ENCODE measurements around the gene KCNJ6.
"Not testable (repeated sequence)": the region's sequence is repeated elsewhere in the genome, so short reads cannot be mapped to it uniquely, and the experiment has no call there.

The KCNJ6 gene

GRCh38 chr21:37669249-37669648, 247.0 kb downstream of the KCNJ6 start:
- no peak for DNase-seq

DNA sequence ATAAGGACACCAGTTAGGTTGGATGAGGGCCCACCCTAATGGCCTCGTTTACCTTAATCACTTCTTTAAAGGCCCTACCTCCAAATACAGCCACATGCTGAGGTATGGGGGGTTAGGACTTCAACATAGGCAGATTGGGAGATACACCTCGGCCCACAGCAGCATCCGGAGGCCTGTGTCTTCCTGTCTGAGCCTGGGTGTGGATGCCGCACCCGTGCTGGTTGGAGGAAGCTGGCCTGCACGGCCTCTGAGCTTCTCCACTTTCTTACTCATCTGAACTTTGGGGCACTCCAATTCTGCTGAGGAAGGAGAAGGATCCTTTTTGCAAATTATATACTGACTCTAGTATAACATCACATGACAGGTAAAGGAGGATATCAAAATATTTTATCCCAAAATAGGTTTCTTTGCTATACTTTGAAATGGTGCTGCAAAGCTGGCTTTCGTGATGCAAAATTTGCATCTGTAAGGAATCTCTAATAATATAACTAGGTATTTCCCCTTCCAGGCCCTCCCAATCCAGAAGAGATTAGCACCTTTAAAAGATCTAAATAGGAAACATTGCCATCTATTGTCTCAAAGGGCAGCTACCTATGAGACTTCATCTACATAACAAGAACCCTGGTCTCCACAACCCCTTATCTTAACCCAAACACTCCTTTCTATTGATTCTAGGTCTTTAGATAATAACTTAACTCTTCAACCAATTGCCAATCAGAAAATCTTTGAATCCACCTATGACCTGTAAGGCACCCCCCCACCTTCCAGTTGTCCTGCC, 247.6 kb downstream of the KCNJ6 start:
- DNase-seq, result no peak

GRCh38 chr21:37667380-37667779, 248.9 kb downstream of the KCNJ6 start:
- no peak for DNase-seq

DNA sequence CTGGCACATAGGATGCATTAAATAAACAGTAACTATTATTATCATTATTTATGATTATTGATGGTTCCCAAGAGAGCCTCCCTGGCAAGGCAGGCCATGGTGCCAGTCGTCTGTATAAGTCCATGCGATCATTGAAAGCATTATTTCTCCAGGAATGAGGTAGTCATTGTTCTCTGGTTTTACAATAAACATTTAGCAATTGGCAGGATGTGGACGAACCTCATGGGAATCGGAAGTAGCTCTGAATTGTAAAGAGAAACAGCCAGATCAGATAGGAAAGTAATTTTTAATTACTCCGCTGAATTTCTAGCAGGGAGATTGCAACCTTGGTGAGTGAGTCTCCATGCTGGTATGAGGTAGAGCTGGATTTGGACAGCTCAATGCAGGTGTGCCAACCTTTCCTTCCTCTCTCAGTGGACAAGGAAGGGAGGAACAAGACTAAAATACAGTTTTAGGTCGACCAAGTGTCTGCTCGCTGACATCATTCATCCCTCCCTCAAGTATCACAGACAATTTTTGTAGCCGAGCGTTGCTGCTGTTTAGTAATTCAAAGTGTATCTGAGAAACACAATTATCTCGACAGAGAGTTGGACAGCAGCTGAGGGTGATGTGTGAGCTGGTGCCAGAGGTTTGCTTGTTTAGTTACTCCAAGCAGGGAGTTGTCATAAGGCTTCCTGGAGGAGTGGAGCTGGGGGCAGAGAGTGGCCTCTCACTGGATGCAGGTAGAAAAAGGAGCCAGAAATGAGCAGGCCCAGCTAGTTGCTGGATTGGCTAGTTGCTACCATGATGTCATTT, 250.8 kb downstream of the KCNJ6 start:
- DNase-seq, result no peak

DNA sequence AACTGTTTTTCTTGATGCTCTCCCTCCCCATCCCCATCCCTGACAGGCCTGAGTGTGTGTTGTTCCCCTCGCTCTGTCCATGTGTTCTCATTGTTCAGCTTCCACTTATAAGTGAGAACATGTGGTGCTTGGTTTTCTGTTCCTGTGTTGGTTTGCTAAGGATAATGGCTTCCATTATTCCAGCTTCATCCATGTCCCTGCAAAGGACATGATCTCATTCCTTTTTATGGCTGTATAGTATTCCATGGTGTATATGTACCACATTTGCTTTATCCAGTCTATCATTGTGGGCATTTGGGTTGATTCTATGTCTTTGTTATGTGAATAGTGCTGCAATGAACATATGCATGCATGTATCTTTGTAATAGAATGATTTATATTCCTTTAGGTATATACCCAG, 254.0 kb downstream of the KCNJ6 start:
- DNase-seq, result not testable (repeated sequence)

DNA sequence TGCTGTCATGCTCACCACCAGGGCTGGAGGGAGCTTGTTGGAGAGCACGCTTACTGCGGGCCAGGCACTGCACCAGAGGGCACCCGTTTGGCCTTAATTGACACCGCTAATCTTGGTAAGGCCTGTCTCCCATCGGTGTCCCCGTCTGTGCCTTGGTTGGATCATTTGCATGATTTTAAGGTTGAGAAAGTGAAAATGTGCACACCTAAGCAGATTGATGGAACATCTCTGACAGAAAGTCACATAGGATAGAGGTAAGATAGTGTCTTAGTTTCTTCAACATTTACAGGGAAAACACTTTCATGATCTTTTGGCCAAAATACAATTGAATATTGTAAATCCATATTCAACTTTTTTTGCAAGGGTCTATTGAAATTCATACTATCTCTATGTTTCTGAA, 255.5 kb downstream of the KCNJ6 start:
- no peak for DNase-seq

DNA sequence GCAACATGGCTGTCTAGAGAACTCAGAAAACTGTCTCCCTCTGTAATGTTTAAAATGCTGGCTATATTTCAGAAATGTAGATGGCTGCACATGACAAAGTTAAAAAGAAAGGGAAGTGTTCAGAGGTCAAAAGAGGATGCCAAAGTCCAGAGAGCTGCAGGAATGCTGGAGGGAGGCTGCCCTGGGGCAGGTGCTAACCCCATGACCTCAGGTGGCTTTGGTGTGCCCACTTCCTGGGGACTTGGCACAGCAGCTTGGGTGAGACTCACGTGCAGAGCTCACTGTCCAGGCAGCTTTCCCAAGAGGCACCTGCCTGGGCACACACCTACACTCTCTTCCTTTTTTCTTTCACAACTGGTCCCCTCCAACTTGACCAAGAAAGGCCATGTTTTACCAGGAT, 256.4 kb downstream of the KCNJ6 start:
- DNase-seq, result no peak

GRCh38 chr21:37658817-37659458, 257.3 kb downstream of the KCNJ6 start:
- DNase-seq, result no peak

GRCh38 chr21:37658121-37658816, 258.0 kb downstream of the KCNJ6 start:
- DNase-seq, result no peak

DNA sequence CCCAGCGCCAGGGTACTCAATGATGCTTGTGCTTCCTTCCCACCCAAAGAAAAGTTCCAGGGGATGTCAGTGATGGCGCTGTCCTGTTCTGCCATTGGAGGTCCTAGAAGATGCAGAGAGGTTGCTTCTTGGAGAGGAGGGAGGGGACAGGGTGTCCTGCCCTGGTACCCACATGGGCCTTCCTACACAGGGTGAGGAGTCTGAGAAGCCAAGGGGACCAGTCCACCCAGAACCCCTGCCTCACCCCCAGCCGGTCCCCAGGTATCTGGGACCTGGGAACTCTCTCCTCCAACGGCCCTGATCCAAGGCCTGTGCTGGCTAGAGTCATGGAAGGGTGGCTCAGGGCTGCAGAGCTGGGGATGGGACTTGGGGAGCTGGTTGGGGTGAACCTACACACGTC, 259.4 kb downstream of the KCNJ6 start:
- DNase-seq, result no peak

- no peak for DNase-seq
Observed at GRCh38 chr21:37655611-37656300, 260.5 kb downstream of the KCNJ6 start.

- no peak for DNase-seq
Observed at GRCh38 chr21:37654596-37654995, 261.7 kb downstream of the KCNJ6 start.

- no peak for DNase-seq
Observed at GRCh38 chr21:37653201-37653600, 263.1 kb downstream of the KCNJ6 start.

- no peak for DNase-seq
Observed at GRCh38 chr21:37647781-37648180, 268.5 kb downstream of the KCNJ6 start.

DNA sequence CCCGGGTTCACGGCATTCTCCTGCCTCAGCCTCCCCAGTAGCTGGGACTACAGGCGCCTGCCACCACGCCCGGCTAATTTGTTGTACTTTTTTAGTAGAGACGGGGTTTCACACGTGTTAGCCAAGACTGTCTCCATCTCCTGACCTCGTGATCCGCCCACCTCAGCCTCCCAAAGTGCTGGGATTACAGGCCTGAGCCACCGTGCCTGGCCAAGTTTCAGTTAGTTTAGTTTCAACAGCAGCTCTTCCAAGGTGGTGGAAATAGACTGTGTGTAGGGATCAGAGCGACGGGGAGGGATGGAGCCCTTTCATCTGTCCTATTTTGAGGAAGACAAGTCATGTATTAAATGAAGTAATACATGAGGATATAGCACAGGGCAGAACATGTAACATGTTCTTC, 269.5 kb downstream of the KCNJ6 start:
- DNase-seq, result not testable (repeated sequence)

DNA sequence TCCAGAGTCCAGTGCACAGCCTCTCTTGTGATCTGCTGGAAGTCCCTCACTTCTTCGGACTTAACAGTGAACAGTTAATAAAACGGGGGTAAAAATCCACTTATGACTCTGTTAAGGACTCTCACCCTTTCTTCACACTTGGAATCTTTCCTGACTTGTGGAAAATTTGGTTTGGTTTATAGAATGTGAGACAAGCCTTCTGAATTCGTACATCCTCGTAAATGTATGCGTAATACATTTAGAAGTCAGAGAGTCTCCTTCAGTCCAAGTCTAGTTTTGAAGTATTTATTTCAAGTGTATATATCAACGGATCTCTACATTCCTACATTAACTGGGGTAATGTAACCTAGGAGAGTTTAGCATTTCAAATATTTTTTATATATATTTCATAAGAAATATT, 270.4 kb downstream of the KCNJ6 start:
- no peak for DNase-seq

DNA sequence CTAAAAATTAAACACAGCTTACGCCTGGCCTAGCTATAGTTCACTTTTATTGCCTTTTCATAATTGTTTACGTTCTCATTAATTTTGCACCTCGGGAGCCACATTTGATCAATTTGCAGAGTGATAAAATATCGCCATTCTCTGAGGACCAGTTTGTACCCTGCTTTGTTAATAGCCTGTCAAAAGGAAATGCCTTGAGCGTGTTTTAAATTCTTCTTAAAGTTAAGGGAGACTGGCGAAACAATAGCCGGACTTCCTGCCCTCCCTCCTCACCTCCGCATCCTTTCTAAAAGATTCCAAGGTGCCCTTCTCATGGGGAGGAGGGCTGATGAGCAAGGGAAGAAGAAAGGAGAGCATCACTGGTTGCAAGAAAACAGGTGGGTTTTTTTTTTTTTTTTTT, 271.6 kb downstream of the KCNJ6 start:
- no peak for DNase-seq

- not testable (repeated sequence) for DNase-seq
Observed at GRCh38 chr21:37643862-37644261, 272.4 kb downstream of the KCNJ6 start.

DNA sequence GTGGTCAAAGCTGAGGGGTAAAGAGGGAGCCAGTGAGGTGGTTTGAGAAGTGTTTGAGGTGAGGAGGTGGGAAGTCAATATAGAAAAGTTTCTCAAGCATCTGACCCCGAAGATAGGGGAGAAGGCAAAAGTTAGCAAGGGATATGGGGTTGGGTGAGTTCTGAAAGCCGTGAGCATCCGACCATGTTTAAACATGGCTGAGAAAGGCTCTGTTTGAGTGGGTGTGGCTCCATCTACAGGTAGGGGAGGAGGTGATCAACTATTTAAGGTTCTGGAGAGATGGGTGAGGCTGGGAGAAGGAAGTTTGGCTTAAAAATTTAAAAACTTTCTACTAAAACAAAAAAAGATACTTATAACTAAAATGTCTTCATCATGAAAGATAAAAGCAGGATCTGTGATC, 273.8 kb downstream of the KCNJ6 start:
- peak in 1 of 2 experiments; percentile 44 for DNase-seq

DNA sequence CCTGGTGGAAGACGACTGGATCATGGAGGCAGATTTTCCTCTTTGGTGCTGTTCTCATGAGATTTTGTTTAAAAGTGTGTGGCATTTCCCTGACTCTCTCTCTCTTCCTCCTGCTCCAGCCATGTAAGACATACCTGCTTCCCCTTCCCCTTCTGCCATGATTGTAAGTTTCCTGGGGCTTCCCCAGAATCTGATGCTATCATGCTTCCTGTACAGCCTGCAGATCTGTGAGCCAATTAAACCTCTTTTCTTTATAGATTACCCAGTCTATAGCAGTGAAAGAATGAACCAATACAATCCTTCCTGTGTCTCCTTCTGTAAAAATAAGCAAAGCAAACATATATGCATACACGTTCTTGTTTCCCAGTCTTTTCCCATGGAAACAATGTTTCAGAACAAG, 276.5 kb downstream of the KCNJ6 start:
- no peak for DNase-seq

- no peak for DNase-seq
Observed at GRCh38 chr21:37636152-37636860, 280.0 kb downstream of the KCNJ6 start.

Data from NCI-H1930 (cell line).